GM23338 (cell line): ENCODE results near the gene DST.

Experiments used
- CREB1 ChIP-seq: fragments of 250-450 bp; sonication (Bioruptor Pico); IDR thresholded peaks from 2 replicates; pipeline ENCODE4 v1.5.0; 2020; ENCODE audit warnings: low read depth, mild to moderate bottlenecking, moderate library complexity
- ETS1 ChIP-seq: IDR thresholded peaks from 2 replicates; pipeline ENCODE4 v1.6.1; 2016; ENCODE audit warnings: antibody characterized with exemption
- EZH2 ChIP-seq: fragments of 200-600 bp; sonication (generic); IDR thresholded peaks from one replicate; pipeline ENCODE4 v1.8.0; 2017; ENCODE audit warnings: antibody characterized with exemption, mild to moderate bottlenecking, low read depth; ENCODE audit not compliant: unreplicated experiment
- EZH2phosphoT487 ChIP-seq: fragments of 200-600 bp; sonication (generic); IDR thresholded peaks from one replicate; pipeline ENCODE4 v1.8.1; 2018; ENCODE audit warnings: antibody characterized with exemption; ENCODE audit not compliant: unreplicated experiment
- JUNB ChIP-seq: IDR thresholded peaks from one replicate; pipeline ENCODE4 v1.6.1; 2016; ENCODE audit warnings: antibody characterized with exemption; ENCODE audit not compliant: unreplicated experiment
- POLR2AphosphoS5 ChIP-seq: IDR thresholded peaks from 2 replicates; pipeline ENCODE4 v1.6.1; 2016; ENCODE audit warnings: antibody characterized with exemption, low read depth
- REST ChIP-seq: IDR thresholded peaks from one replicate; pipeline ENCODE4 v1.6.1; 2018; ENCODE audit warnings: antibody characterized with exemption; ENCODE audit not compliant: unreplicated experiment
- STAT1 ChIP-seq: IDR thresholded peaks from one replicate; pipeline ENCODE4 v1.6.1; 2016; ENCODE audit warnings: antibody characterized with exemption; ENCODE audit not compliant: unreplicated experiment
- TF ChIP-seq, protein P1 (sequence below), 2 experiments: fragments of 200-600 bp in 1 of 2; sonication (generic) in 1 of 2; conservative IDR thresholded peaks; 2 replicates each; pipeline versions ENCODE4 v1.5.1 to v1.6.1; 2016 to 2017; ENCODE audit warnings: antibody characterized with exemption in 2 of 2, low read depth in 2 of 2, mild to moderate bottlenecking in 2 of 2, moderate library complexity in 1 of 2

GRCh38 chr6:56479381-56479780 is 163.3 kb downstream of the DST start:
- TF ChIP-seq, protein P1, sequence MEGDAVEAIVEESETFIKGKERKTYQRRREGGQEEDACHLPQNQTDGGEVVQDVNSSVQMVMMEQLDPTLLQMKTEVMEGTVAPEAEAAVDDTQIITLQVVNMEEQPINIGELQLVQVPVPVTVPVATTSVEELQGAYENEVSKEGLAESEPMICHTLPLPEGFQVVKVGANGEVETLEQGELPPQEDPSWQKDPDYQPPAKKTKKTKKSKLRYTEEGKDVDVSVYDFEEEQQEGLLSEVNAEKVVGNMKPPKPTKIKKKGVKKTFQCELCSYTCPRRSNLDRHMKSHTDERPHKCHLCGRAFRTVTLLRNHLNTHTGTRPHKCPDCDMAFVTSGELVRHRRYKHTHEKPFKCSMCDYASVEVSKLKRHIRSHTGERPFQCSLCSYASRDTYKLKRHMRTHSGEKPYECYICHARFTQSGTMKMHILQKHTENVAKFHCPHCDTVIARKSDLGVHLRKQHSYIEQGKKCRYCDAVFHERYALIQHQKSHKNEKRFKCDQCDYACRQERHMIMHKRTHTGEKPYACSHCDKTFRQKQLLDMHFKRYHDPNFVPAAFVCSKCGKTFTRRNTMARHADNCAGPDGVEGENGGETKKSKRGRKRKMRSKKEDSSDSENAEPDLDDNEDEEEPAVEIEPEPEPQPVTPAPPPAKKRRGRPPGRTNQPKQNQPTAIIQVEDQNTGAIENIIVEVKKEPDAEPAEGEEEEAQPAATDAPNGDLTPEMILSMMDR (conservative IDR thresholded peaks at IDR 0.05; ENCODE audit: low read depth in 2 of 2): no peak
- no peak for TF ChIP-seq POLR2AphosphoS5
- no peak for TF ChIP-seq EZH2
- TF ChIP-seq CREB1 (CRISPR knock-in tag): no peak
- no peak for TF ChIP-seq EZH2phosphoT487
- TF ChIP-seq REST: no peak
- TF ChIP-seq ETS1: no peak
- no peak for TF ChIP-seq STAT1
- no peak for TF ChIP-seq JUNB
